ENCODE measurements around the gene LGALS9.

DNA sequence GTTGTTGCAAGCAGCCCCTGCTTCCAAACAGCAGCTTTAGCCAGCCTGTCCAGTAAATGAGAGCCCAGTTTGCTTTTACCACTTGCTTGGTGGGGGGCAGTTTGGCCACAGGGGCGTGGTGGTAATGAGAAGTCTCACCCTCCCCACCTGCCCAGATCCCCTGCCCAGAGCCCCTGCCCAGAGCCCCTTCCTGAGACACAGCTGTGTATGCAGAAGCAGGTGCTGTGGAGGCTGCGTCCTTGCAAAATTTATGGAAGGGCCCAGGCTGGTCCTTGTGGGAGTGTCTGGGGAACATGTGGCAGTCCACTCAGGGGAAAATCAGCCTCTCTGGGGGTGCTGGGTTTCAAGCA, 27.6 kb upstream of the LGALS9 start:
- TF ChIP-seq EZH2 (IDR thresholded peaks at IDR 0.05; ENCODE audit: insufficient read depth, low read length) (no peak), CTCF (IDR thresholded peaks at IDR 0.05; ENCODE audit: insufficient read depth, low read depth, low read length) (no peak)
